Measurements from ENCODE around the gene KIT.

The KIT gene

DNA sequence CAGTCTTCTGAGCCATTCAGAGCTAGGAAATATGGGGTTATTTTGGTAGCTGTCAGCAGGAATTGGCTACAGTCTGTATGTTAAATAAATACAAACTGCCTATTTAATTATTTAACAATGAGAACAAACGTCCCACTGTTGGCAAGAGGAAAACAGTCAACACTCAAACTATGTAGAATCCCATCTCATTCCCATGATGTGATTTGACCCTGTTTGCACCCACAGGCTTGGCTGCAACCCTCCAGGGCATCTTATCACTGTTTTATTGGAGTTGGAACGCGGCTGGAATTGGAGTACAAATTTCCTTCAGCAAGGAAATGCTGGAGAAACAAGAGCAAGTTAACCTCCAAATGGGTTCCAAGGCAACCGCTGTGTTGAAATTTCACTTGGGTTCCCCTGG is 124.0 kb downstream of the KIT start:
- 78 to 81% methylated on average over 4 of the region's 4 CpGs for WGBS, 2 experiments (ENCODE audit: insufficient coverage in 2 of 2)
- H3K4me1 ChIP-seq (ENCODE audit: control insufficient read depth, insufficient read depth, low read length, poor library complexity, severe bottlenecking), result no peaks in the 10 kb centered on the region
- no peak overlapping the region for H3K4me3 ChIP-seq (ENCODE audit: extremely low read depth, insufficient read depth, low read length, poor library complexity, severe bottlenecking)
- peak overlapping the region; percentile 24 for H3K27ac ChIP-seq (ENCODE audit: low read depth, low read length, severe bottlenecking)
- H3K9me3 ChIP-seq (ENCODE audit: control insufficient read depth, low read length), result no peaks in the 10 kb centered on the region
- H3K36me3 ChIP-seq (ENCODE audit: control insufficient read depth, insufficient read depth, low read length), result no peaks in the 10 kb centered on the region

DNA sequence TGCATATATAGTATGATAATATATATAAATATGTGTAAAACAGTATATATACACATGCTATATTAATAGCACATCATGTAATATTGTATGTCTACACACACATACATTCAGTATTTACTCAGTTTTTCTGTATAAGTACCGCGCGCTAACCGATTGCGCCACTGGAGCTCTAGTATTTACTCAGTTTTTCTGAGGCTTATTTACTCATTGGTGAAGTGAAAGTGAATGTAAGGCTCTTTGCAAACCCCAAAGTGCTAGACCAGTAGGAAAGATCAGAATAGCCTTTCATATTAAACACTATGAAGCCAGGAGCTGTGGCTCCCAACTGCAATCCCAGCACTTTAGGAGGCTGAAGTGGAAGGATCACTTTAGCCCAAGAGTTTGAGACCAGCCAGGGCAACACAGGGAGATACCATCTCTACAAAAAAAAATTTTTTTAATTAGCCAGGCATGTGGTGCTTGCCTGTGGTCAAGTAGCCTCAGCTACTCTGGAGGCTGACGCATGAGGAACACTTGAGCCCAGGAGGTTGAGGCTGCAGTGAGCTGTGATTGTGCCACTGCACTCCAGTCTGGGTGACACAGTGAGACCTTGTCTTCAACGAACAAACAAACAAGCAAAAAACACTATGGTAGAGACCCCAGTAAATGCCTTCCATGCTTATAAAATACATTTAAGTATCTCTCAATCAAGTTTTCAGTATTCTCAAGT is 125.8 kb downstream of the KIT start:
- no peaks in the 10 kb centered on the region for H3K9me3 ChIP-seq (ENCODE audit: control insufficient read depth, low read length)
- H3K27ac ChIP-seq (ENCODE audit: low read depth, low read length, severe bottlenecking), result no peak overlapping the region
- H3K4me1 ChIP-seq (ENCODE audit: control insufficient read depth, insufficient read depth, low read length, poor library complexity, severe bottlenecking), result no peaks in the 10 kb centered on the region
- H3K36me3 ChIP-seq (ENCODE audit: control insufficient read depth, insufficient read depth, low read length), result no peaks in the 10 kb centered on the region
- no peak overlapping the region for H3K4me3 ChIP-seq (ENCODE audit: extremely low read depth, insufficient read depth, low read length, poor library complexity, severe bottlenecking)
- 89 to 100% methylated on average over 1 to 2 of the region's 7 CpGs for WGBS, 2 experiments (ENCODE audit: insufficient coverage in 2 of 2)

DNA sequence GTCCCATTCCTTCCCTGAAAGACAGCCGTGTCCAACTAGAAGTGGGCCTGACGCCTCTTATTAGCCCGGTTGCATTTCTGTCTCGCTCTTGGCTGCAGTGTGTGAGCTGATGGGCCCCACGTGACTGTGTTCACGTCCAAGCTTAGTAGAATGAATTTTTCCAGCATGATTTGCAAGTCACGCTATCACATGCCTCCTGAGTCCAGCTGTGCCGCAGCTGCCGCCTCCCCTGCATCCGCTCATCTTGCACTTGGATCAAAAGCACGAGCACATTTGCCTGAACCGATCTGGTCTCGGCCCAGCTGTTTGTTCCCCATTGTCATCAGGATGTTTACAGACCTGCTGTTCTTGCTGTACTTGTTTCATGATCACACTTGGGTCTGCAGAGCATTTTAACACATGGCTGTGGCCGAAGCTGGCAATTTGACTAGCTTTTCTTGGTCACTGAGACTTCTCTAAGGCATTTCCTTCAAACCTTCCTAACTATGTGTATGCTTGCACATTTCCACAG is 126.5 kb downstream of the KIT start:
- no peak overlapping the region for H3K4me3 ChIP-seq (ENCODE audit: extremely low read depth, insufficient read depth, low read length, poor library complexity, severe bottlenecking)
- no peak overlapping the region for H3K27ac ChIP-seq (ENCODE audit: low read depth, low read length, severe bottlenecking)
- no peaks in the 10 kb centered on the region for H3K4me1 ChIP-seq (ENCODE audit: control insufficient read depth, insufficient read depth, low read length, poor library complexity, severe bottlenecking)
- H3K9me3 ChIP-seq (ENCODE audit: control insufficient read depth, low read length), result no peaks in the 10 kb centered on the region
- 82 to 92% methylated on average over 14 of the region's 14 CpGs for WGBS, 2 experiments (ENCODE audit: insufficient coverage in 2 of 2)
- no peaks in the 10 kb centered on the region for H3K36me3 ChIP-seq (ENCODE audit: control insufficient read depth, insufficient read depth, low read length)
